Stomach (tissue), 4 donors: ENCODE measurements around the gene BACE2.

ENCODE experiments used
- CTCF ChIP-seq, 7 experiments: fragments of 450-650 bp in 4 of 7; fragments of 200-600 bp in 3 of 7; sonication (generic) in 3 of 7; IDR thresholded peaks; one replicate each; pipeline ENCODE4 v1.5.1; 2016 to 2019; ENCODE audit warnings: antibody characterized with exemption in 7 of 7, control low read depth in 2 of 7, mild to moderate bottlenecking in 1 of 7
- EP300 ChIP-seq: sonication (generic); formaldehyde crosslinking; IDR thresholded peaks from one replicate; pipeline ENCODE4 v1.6.1; 2017; ENCODE audit warnings: antibody characterized with exemption
- POLR2A ChIP-seq, 4 donors: fragments of 450-650 bp; IDR thresholded peaks; one replicate each; pipeline ENCODE4 v1.6.1; 2016; ENCODE audit warnings: antibody characterized with exemption in 4 of 4, control low read depth in 2 of 4, mild to moderate bottlenecking in 1 of 4, moderate library complexity in 1 of 4
- POLR2AphosphoS5 ChIP-seq, 3 donors: sonication (generic); formaldehyde crosslinking; IDR thresholded peaks; one replicate each; pipeline ENCODE4 v1.6.1; 2016; ENCODE audit warnings: antibody characterized with exemption in 3 of 3

DNA sequence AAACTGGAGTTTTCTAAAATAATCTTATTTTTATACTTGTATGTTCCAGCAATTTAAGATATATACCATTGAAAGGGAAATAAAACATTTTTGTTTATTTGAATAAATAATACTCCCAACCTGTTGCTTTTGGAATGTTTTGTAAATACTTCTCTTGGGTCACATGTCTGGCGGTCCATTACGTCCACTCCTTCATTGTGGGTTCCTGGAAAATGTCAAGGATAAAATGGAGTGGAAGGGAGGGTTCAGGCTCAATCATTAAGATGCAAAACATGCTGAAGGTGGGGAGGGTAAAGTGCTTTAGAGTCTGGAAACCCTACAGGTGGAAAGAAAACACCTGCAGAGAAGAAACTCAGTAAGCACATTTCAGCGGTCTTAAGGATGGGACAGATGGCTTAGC lies 114.5 kb downstream of the BACE2 start:
- no peak for TF ChIP-seq CTCF (IDR thresholded peaks at IDR 0.05)
- TF ChIP-seq EP300: no peak
- TF ChIP-seq POLR2AphosphoS5 (IDR thresholded peaks at IDR 0.05): no peak
- TF ChIP-seq POLR2A (IDR thresholded peaks at IDR 0.05): no peak
